NCI-H510A treated with DMSO at 0.1 percent for 48 hours (cell line): Measurements from ENCODE around the gene CENPA.
A peak's percentile ranks its signal among the peaks of the same experiment; 100 is the strongest.
"Not testable (repeated sequence)": the region's sequence is repeated elsewhere in the genome, so short reads cannot be mapped to it uniquely, and the experiment has no call there.

ENCODE experiments used
- DNase-seq: peaks from one replicate; lab custom pipeline; 2025; lab: John Stamatoyannopoulos, UW

Gene CENPA

GRCh38 chr2:26785431-26786206 is at the start of gene CENPA:
Gene CENPA, plus strand, starts transcription at chr2:26786056. Its CDS starts 141 bp downstream, at chr2:26786197.
- peak; percentile 98 for DNase-seq

GRCh38 chr2:26737221-26737620 is 48.6 kb upstream of the CENPA start:
- no peak for DNase-seq

GRCh38 chr2:26738481-26738880 is 47.4 kb upstream of the CENPA start:
- no peak for DNase-seq

- DNase-seq = no peak
These were observed 46.3 kb upstream of the CENPA start for GRCh38 chr2:26739514-26739913.

GRCh38 chr2:26740346-26740745 is 45.5 kb upstream of the CENPA start:
- DNase-seq = no peak

GRCh38 chr2:26740890-26741302 is 45.0 kb upstream of the CENPA start:
- DNase-seq = no peak

GRCh38 chr2:26742048-26742770 is 43.6 kb upstream of the CENPA start:
- DNase-seq = no peak

- DNase-seq = no peak
These were observed 42.0 kb upstream of the CENPA start for GRCh38 chr2:26743852-26744251.

- peak; percentile 13 for DNase-seq
These were observed 40.9 kb upstream of the CENPA start for GRCh38 chr2:26744953-26745352.

- DNase-seq = peak; percentile 76
These were observed 40.1 kb upstream of the CENPA start for GRCh38 chr2:26745609-26746327.

- DNase-seq = no peak
These were observed 38.9 kb upstream of the CENPA start for GRCh38 chr2:26746934-26747333.

GRCh38 chr2:26749787-26750420 is 36.0 kb upstream of the CENPA start:
- DNase-seq = peak; percentile 45

GRCh38 chr2:26750467-26750866 is 35.4 kb upstream of the CENPA start:
- DNase-seq = not testable (repeated sequence)

GRCh38 chr2:26752656-26753055 is 33.2 kb upstream of the CENPA start:
- no peak for DNase-seq

- DNase-seq = no peak
These were observed 31.3 kb upstream of the CENPA start for GRCh38 chr2:26754539-26754938.

- DNase-seq = peak; percentile 65
These were observed 30.7 kb upstream of the CENPA start for GRCh38 chr2:26754972-26755670.

GRCh38 chr2:26756337-26756736 is 29.5 kb upstream of the CENPA start:
- no peak for DNase-seq

- no peak for DNase-seq
These were observed 27.7 kb upstream of the CENPA start for GRCh38 chr2:26757873-26758789.

- no peak for DNase-seq
These were observed 27.0 kb upstream of the CENPA start for GRCh38 chr2:26758790-26759321.

GRCh38 chr2:26759845-26760244 is 26.0 kb upstream of the CENPA start:
- DNase-seq = no peak
